Stimulated activated CD4-positive, alpha-beta T cell treated with anti-CD3 and anti-CD28 coated beads, TNF-alpha, amount 100 ng/mL, for 1 hour (primary cell): Measurements from ENCODE around the gene ATG101.
"Not testable (repeated sequence)": the region's sequence is repeated elsewhere in the genome, so short reads cannot be mapped to it uniquely, and the experiment has no call there.

Experiments used
- DNase-seq, 3 donors: peaks; one replicate each; pipeline ENCODE4 v3.0.0-alpha.2; 2020; ENCODE audit warnings: low read depth in 3 of 3, low spot score in 1 of 3

Gene ATG101

DNA sequence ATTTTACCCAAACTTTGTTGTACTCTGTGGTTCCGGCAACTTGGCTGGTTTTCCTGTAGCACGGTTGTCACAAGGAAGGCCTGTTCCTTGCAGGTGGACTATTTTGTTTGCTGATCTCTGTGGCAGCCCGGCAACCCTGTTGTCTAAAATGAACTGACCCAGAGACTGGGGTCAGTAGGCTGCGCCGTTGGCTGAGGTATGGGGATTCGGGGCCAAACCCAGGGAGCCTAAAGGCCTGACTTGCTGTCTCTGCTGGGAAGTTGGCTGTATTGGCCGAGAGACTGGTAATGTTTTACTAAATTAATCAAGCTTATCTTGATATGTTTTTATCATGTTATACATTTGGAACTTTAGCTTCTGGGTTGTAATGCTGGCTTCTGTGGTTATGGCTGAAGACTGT, 23.6 kb downstream of the ATG101 start:
- no peak for DNase-seq

DNA sequence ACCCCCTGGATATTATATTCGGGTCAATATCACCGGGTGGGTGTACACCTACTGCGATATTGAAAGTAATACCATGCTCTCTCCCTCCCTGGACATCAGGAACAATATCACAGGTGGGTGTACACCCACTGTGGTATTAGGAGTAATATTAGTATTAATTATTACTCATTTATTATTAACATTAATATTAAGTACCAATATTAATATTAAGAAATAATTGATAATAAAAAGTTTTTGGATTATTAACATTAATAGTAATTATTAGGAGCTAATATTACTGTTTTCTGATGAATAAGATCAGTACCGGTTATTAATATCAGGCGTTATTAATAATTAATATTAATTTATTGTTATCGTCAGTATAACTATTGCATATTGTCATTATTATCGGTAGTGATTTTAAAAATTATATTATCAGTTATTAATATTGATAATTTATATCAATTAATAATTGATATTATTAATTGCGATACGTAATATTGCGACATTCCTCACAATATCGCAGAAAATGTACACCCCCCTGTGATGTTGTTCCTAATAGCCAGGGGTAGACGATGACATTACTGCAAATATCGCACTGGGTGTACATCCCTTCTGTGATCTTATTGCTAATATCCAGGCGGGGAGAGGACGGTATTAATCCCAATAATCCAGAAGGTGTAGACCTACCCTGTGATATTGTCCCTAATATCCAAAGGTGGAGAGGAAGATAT, 26.7 kb downstream of the ATG101 start:
- no peak for DNase-seq

GRCh38 chr12:52097045-52097666, 27.4 kb downstream of the ATG101 start:
- DNase-seq = no peak

DNA sequence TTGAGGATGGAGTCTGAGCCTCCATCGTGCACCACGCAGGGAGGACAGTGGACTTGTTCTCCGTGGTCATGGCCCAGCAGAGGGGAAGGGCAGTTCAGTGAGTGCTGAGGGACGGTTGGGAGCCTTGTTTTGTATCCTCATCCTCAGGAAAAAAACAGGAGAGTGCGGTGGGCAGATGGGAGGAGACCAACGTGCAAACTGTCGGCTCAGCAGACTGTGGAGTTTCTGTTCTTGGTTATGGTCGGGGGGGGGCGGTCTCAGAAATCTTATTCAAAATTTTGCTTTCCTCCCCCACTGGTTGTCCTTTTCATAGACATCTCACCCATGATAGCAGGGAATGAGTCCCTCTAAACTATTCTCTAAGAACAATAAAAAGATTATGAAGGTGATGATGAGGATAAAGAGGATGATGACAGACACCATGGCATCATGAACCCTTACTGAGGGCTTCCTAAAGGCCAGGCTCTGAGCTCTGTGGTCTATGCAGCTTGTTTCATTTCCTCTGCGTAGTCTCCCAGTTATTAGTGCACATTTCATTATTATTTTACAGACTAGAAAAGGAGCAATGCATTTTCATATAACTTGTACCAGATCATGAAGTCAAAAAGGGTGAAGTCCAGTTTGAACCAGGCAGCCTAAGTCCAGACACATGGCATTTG, 34.8 kb downstream of the ATG101 start:
- not testable (repeated sequence) for DNase-seq

GRCh38 chr12:52116222-52117125, 46.7 kb downstream of the ATG101 start:
- DNase-seq = peak; percentile 36 to 41 (median 38)

- DNase-seq = not testable (repeated sequence)
These were observed 48.2 kb downstream of the ATG101 start for GRCh38 chr12:52117806-52118475.

DNA sequence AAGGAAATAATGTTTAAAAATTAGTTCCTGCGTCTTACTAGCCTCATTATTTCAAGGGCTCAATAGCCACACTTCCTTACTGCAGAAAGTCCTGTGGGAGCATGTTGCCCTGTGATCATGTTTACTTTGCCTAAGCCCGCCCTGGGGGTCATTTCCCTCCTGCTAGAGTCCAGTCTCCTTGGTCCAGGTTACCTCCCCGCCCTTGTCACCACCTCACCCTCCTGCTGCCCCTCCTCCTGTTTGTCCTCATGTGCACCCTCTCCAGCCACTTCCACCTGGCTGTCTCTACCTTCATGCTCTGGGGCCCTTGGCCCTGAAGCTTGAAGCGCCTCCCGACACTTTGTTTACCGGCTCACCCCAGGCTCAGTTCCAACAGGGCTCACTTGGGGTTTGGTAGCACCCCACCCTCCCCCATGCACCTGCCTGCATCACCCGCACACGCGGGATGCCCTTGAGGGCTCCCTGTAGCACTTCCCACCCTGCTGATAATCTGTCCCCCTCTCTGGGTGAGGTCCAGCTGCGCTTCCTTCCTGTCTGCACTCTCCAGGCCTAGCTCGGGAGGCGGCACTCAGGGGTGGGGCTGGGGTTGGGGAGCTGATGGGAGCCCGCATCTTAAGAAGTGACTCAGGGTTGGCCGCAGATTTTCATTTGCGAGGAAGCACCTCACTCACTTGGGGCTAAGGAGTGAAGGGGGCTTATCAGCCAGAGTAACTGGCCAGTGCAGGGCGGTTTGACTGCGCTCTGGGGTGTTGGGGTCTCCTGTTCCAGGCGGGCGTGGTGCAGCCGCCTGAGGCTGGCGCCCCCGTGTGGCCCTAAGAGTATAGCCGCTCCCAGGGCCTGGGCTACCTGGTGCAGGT, 49.8 kb downstream of the ATG101 start:
- peak in 2 of 3 donors; percentile 11 to 26 for DNase-seq

GRCh38 chr12:52120951-52121823, 51.4 kb downstream of the ATG101 start:
- no peak for DNase-seq

DNA sequence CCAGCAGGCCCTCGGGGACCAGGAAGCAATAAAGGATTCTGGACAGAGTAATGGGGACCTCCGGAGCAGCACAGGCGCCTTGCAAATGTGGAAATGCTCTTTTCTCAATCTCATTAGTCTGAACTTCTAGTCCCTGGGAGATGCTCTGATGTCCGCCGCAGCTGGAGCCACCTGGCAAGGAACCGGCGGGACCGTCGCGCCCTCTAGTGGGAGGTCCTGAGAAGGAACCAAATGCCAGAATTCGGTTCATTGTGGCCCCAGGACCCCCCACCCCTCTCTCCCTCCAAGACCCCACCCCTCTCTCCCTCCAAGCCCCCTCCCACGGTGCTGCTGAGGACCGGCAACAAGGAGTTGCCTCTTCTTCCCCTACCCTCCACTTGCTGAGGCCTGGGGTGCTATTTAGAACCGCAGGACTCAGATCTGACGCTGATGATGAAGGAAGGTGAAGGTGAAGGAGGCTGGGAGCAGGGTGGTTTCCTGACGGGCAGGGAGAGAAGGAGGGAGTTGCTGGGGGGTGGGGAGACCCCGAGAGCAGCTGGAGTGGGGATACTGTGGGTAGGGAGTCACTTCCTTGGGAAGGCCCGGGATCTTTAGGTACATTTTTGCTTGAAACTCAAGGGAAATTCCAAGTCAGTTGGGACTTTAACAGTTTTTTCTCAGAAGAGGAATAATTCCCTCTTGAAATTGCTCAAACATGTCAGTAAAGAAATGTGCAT, 52.2 kb downstream of the ATG101 start:
- peak in 2 of 3 donors; percentile 9 to 53 for DNase-seq

GRCh38 chr12:52122540-52122871, 52.7 kb downstream of the ATG101 start:
- no peak for DNase-seq

- DNase-seq = no peak
These were observed 53.1 kb downstream of the ATG101 start for GRCh38 chr12:52122904-52123303.

- no peak for DNase-seq
These were observed 53.9 kb downstream of the ATG101 start for GRCh38 chr12:52123487-52124186.

DNA sequence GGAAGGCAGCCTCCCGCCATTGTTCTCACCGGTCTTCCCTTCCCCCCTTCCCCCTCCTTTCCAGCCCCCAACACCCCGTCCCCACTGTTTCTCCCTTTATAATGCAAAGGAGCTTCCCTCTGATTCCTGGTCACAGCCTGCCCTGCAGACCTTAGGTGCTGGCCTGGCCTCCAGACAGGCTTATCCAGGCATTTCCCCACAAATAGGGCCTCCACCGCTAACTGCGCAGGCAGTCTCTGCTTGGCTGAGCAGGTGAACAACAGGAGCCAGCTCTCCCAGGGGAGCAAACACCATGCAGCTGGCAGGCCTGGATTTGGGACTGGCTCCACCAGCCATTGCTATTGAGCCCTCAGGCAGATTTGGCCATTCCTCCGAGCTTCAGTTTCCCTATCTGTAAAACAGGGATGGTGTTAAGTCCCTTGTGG, 55.7 kb downstream of the ATG101 start:
- no peak for DNase-seq

- no peak for DNase-seq
These were observed 56.3 kb downstream of the ATG101 start for GRCh38 chr12:52126050-52126604.
